ENCODE data around the gene SYNE2. TPM values are rescaled to one million over a fixed set of nuclear protein-coding genes. Genes with fewer than 3 reads are reported as not detected.

SYNE2 gene
- total RNA-seq, 4 donors from 2014 or later: 65.8 to 174 (median 126) TPM

DNA sequence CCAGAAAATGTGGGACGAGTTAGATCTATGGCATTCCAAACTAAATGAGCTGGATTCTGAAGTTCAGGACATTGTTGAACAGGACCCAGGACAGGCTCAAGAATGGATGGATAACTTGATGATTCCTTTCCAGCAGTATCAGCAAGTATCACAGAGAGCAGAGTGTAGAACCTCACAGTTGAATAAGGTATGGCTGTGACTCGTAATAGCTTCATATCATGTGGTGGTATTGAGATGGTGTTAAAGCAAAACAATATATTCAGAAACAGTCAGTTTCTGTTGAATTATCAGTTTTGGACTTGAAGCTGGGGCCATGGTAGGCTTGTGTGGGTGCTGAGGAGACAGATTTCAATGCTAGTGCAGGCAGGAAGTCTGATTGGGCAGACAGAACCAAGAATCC is 227.6 kb downstream of the SYNE2 start:
- H3K27me3 ChIP-seq: no peaks in the 10 kb centered on the region
- ATAC-seq: no peak
- TF ChIP-seq EP300 (IDR thresholded peaks at IDR 0.05) (no peak), POLR2AphosphoS5 (IDR thresholded peaks at IDR 0.05) (no peak), POLR2A (IDR thresholded peaks at IDR 0.05) (no peak)
- TF ChIP-seq, protein P1, sequence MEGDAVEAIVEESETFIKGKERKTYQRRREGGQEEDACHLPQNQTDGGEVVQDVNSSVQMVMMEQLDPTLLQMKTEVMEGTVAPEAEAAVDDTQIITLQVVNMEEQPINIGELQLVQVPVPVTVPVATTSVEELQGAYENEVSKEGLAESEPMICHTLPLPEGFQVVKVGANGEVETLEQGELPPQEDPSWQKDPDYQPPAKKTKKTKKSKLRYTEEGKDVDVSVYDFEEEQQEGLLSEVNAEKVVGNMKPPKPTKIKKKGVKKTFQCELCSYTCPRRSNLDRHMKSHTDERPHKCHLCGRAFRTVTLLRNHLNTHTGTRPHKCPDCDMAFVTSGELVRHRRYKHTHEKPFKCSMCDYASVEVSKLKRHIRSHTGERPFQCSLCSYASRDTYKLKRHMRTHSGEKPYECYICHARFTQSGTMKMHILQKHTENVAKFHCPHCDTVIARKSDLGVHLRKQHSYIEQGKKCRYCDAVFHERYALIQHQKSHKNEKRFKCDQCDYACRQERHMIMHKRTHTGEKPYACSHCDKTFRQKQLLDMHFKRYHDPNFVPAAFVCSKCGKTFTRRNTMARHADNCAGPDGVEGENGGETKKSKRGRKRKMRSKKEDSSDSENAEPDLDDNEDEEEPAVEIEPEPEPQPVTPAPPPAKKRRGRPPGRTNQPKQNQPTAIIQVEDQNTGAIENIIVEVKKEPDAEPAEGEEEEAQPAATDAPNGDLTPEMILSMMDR (IDR thresholded peaks at IDR 0.05): no peak
- H3K4me3 ChIP-seq: no peak overlapping the region
- H3K9me3 ChIP-seq: no peaks in the 10 kb centered on the region
- H3K4me1 ChIP-seq: peaks cover 4 to 21% (median 12%) of the 10 kb centered on the region in 3 donors
- peaks cover 0 to 40% of the 10 kb centered on the region in 2 donors for H3K36me3 ChIP-seq
- H3K27ac ChIP-seq: peak overlapping the region; percentile 39 to 88 (median 83)
- WGBS, 2 donors (ENCODE audit: low coverage in 1 of 2): 92 to 93% methylated on average over 2 of the region's 2 CpGs

DNA sequence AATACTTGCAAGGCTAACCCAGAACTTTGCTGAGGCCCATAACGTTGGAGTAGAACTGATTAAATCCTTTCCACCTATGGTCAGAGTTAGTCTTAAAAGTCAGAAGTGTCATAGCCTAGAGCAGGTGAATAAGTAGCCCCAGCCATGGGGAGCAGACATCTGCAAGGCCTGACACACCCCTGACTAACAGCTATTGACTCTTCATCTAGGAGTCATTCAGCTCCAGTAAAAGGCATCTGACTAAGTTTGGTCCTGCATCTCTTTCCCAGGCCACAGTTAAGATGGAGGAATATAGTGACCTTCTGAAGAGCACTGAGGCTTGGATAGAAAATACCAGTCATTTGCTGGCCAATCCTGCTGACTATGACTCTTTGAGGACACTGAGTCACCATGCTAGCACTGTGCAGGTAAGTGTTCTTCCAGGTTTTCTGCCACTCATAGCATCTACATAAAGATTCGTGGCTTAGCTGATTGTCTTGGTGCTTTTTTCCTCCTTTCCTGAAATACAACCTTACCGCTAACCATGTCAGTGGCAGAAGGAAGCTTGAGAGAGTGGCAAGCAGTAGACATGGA is 228.5 kb downstream of the SYNE2 start:
- TF ChIP-seq EP300 (IDR thresholded peaks at IDR 0.05): no peak
- no peak for TF ChIP-seq POLR2A (IDR thresholded peaks at IDR 0.05)
- TF ChIP-seq, protein P1 (IDR thresholded peaks at IDR 0.05): no peak
- TF ChIP-seq POLR2AphosphoS5 (IDR thresholded peaks at IDR 0.05): no peak
- H3K36me3 ChIP-seq: peaks cover 0 to 40% of the 10 kb centered on the region in 2 donors
- ATAC-seq: no peak
- H3K27ac ChIP-seq: peak overlapping the region; percentile 39 to 88 (median 83)
- 94% methylated on average over 2 to 3 of the region's 3 CpGs for WGBS, 2 donors (ENCODE audit: low coverage in 1 of 2)
- no peaks in the 10 kb centered on the region for H3K9me3 ChIP-seq
- no peaks in the 10 kb centered on the region for H3K27me3 ChIP-seq
- H3K4me3 ChIP-seq: no peak overlapping the region
- peaks cover 4 to 21% (median 12%) of the 10 kb centered on the region in 3 donors for H3K4me1 ChIP-seq

DNA sequence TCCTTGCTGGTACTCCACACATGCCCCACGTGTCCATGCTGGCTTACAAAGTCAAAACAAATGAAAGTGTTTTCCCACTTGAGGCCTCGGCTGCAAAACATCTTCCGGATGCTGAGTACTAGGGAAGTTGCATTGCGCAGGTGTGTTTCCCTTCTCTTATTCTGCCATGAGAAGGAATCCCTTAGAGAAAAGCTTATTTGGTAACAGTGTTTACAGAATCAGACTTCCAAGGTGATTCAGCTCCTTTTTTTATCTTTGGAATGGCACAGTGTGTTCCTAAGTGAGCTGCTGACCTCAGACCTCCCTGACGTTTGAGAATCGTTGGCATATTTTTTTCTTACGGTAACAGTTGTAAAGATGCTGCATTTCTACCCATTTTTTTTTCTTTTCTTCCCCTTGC is 230.0 kb downstream of the SYNE2 start:
- H3K4me1 ChIP-seq: peaks cover 4 to 21% (median 12%) of the 10 kb centered on the region in 3 donors
- peak; percentile 92 for ATAC-seq
- H3K27me3 ChIP-seq: no peaks in the 10 kb centered on the region
- H3K4me3 ChIP-seq: no peak overlapping the region
- H3K27ac ChIP-seq: peak overlapping the region; percentile 82 to 100 (median 86)
- TF ChIP-seq POLR2A (IDR thresholded peaks at IDR 0.05) (no peak), POLR2AphosphoS5 (IDR thresholded peaks at IDR 0.05) (peak; percentile 91), EP300 (IDR thresholded peaks at IDR 0.05) (peak; percentile 97)
- TF ChIP-seq, protein P1 (IDR thresholded peaks at IDR 0.05): no peak
- H3K9me3 ChIP-seq: no peaks in the 10 kb centered on the region
- WGBS, 2 donors (ENCODE audit: low coverage in 1 of 2): 33 to 44% methylated on average over 7 of the region's 7 CpGs
- peaks cover 0 to 44% of the 10 kb centered on the region in 2 donors for H3K36me3 ChIP-seq

DNA sequence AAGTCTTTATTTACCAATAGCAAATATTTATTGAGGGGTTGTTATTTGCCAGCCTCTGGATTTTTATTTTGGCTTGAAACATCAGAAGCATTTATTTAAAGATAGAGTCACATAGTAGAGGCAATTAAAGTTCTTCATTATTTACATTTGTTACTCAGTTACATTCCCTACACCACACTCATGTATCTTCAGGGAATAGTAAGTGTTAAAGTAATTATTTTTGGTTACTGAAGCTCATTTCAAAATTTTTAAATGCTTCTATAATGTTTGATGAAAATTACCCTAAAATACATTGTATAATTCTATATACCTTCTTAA is 235.8 kb downstream of the SYNE2 start:
- no peak for ATAC-seq
- H3K27me3 ChIP-seq: no peaks in the 10 kb centered on the region
- H3K27ac ChIP-seq: no peak overlapping the region
- TF ChIP-seq, protein P1 (IDR thresholded peaks at IDR 0.05): no peak
- no peak for TF ChIP-seq POLR2AphosphoS5 (IDR thresholded peaks at IDR 0.05)
- TF ChIP-seq POLR2A (IDR thresholded peaks at IDR 0.05): no peak
- H3K36me3 ChIP-seq: peaks cover 0 to 61% of the 10 kb centered on the region in 2 donors
- no peaks in the 10 kb centered on the region for H3K9me3 ChIP-seq
- H3K4me3 ChIP-seq: no peak overlapping the region
- peaks cover 0 to 6% (median 3%) of the 10 kb centered on the region in 3 donors for H3K4me1 ChIP-seq

DNA sequence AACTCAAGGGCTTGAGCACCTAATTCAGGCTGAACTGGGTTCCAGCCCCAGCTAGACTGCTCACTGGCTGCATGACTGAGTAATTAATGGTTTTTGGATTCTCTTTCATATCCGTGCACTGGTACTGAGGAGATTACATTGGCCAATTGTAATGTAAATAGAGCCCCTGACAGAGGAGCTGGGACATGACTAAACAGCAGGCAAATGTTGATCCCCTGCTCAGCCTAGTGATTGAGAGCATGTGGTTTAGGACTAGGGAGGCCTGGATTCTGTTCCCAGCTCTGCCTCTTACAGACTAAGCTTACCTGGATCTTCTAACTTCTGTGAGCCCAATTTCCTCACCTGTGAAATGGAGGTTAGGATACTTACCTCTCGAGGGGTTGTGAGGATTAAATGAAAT is 237.1 kb downstream of the SYNE2 start:
- TF ChIP-seq EP300 (IDR thresholded peaks at IDR 0.05): no peak
- no peak for TF ChIP-seq POLR2AphosphoS5 (IDR thresholded peaks at IDR 0.05)
- no peak for TF ChIP-seq POLR2A (IDR thresholded peaks at IDR 0.05)
- TF ChIP-seq, protein P1 (IDR thresholded peaks at IDR 0.05): no peak
- Histone ChIP-seq H3K27ac (no peak overlapping the region), H3K4me3 (no peak overlapping the region), H3K4me1 (no peaks in the 10 kb centered on the region), H3K9me3 (no peaks in the 10 kb centered on the region), H3K27me3 (no peaks in the 10 kb centered on the region), H3K36me3 (peaks cover 0 to 65% of the 10 kb centered on the region in 2 donors)
- ATAC-seq: no peak
- WGBS, 2 donors (ENCODE audit: low coverage in 1 of 2): 56 to 61% methylated on average over 2 of the region's 2 CpGs

Data from gastroesophageal sphincter (tissue), 4 donors.